HepG2 (cell line): ENCODE measurements around the gene PPP1R12C. TPM values are rescaled to one million over a fixed set of nuclear protein-coding genes. Genes with fewer than 3 reads are reported as not detected.

Experiments used
- CBFB ChIP-seq: sonication (generic); formaldehyde crosslinking; IDR thresholded peaks from 2 replicates; pipeline ENCODE4 v1.4.0; 2020; ENCODE audit warnings: missing genetic modification reagents
- HNF1B ChIP-seq: sonication (generic); formaldehyde crosslinking; IDR thresholded peaks from 2 replicates; pipeline ENCODE4 v1.5.1; 2020; ENCODE audit warnings: mild to moderate bottlenecking, moderate library complexity, missing genetic modification reagents
- HNF4G ChIP-seq, 2 experiments: sonication (generic) in 1 of 2; formaldehyde crosslinking in 1 of 2; IDR thresholded peaks; 2 replicates each; pipeline versions ENCODE4 v1.4.0 to v1.6.1; 2011 to 2020; ENCODE audit warnings: borderline replicate concordance in 2 of 2, low read depth in 2 of 2, mild to moderate bottlenecking in 2 of 2, low read length in 1 of 2, missing genetic modification reagents in 1 of 2, moderate library complexity in 1 of 2
- JUNB ChIP-seq: sonication (generic); formaldehyde crosslinking; IDR thresholded peaks from 2 replicates; pipeline ENCODE4 v1.8.0; 2022; ENCODE audit warnings: missing genetic modification reagents, mild to moderate bottlenecking, borderline replicate concordance
- PATZ1 ChIP-seq: sonication (generic); formaldehyde crosslinking; IDR thresholded peaks from 2 replicates; pipeline ENCODE4 v1.4.0; 2020; ENCODE audit warnings: missing genetic modification reagents
- REL ChIP-seq: sonication (generic); formaldehyde crosslinking; conservative IDR thresholded peaks from 2 replicates; pipeline ENCODE4 v1.8.0; 2022; ENCODE audit warnings: mild to moderate bottlenecking, missing genetic modification reagents, moderate library complexity
- RFX1 ChIP-seq: fragments of 450-650 bp; IDR thresholded peaks from 2 replicates; pipeline ENCODE4 v1.6.1; 2017
- ZBTB44 ChIP-seq: sonication (generic); formaldehyde crosslinking; IDR thresholded peaks from 2 replicates; pipeline ENCODE4 v1.4.0; 2020; ENCODE audit warnings: missing genetic modification reagents
- ZNF12 ChIP-seq: sonication (generic); formaldehyde crosslinking; IDR thresholded peaks from 2 replicates; pipeline ENCODE4 v1.5.0; 2020; ENCODE audit warnings: missing genetic modification reagents
- ZNF225 ChIP-seq: sonication (generic); formaldehyde crosslinking; IDR thresholded peaks from 2 replicates; pipeline ENCODE4 v1.4.0; 2020; ENCODE audit warnings: mild to moderate bottlenecking, missing genetic modification reagents
- ZNF280B ChIP-seq: sonication (generic); formaldehyde crosslinking; IDR thresholded peaks from 2 replicates; pipeline ENCODE4 v1.5.0; 2020; ENCODE audit warnings: missing genetic modification reagents, mild to moderate bottlenecking, borderline replicate concordance
- ZNF281 ChIP-seq: sonication (generic); formaldehyde crosslinking; IDR thresholded peaks from 2 replicates; pipeline ENCODE4 v1.4.0; 2020; ENCODE audit warnings: missing genetic modification reagents, borderline replicate concordance
- ZNF446 ChIP-seq: sonication (generic); formaldehyde crosslinking; IDR thresholded peaks from 2 replicates; pipeline ENCODE4 v1.5.0; 2020; ENCODE audit warnings: mild to moderate bottlenecking, missing genetic modification reagents
- ZNF574 ChIP-seq: sonication (generic); formaldehyde crosslinking; IDR thresholded peaks from 2 replicates; pipeline ENCODE4 v1.4.0; 2020; ENCODE audit warnings: missing genetic modification reagents
- polyA plus RNA-seq, 8 experiments: library from polyadenylated mRNA; depleted of rRNA in 3 of 8; stranded (reverse) in 7 of 8; unstranded in 1 of 8; fragments of >200 nt; fragmentation: Illumina TruSeq in 4 of 8; extraction: Trizol in 4 of 8; gene quantifications; 2 replicates each; pipeline versions ENCODE4 v1.2.1 to v1.2.3, GENCODE V29; 2011 to 2016; ENCODE audit warnings: low read depth in 4 of 8, missing spikeins in 1 of 8, mixed read lengths in 1 of 8; ENCODE audit not compliant: insufficient read depth in 1 of 8
- total RNA-seq, 5 experiments: library from RNA; depleted of rRNA; stranded (reverse); fragments of >200 nt; fragmentation: Illumina TruSeq; extraction: Trizol; gene quantifications; 2 replicates each; pipeline ENCODE4 v1.2.3, GENCODE V29; 2016; ENCODE audit warnings: low read depth in 1 of 5

PPP1R12C gene
- total and polyA plus RNA-seq, 2 of the 13 experiments (the other 11 are each of a cell fraction or from before 2014, with no cell fraction given): 29.7 to 30.3 TPM

- TF ChIP-seq ZNF281 (CRISPR knock-in tag): no peak
- peak; percentile 80 for TF ChIP-seq PATZ1 (CRISPR knock-in tag)
- TF ChIP-seq HNF4G (IDR thresholded peaks at IDR 0.05; ENCODE audit: borderline replicate concordance, low read depth, low read length): no peak
- no peak for TF ChIP-seq HNF4G (CRISPR knock-in tag; IDR thresholded peaks at IDR 0.05; ENCODE audit: borderline replicate concordance, low read depth)
- no peak for TF ChIP-seq REL (CRISPR knock-in tag)
- TF ChIP-seq ZNF12 (CRISPR knock-in tag): no peak
- TF ChIP-seq ZNF574 (CRISPR knock-in tag): peak; percentile 46; the same call in 1 of the 2 replicates
- TF ChIP-seq ZNF225: no peak
- no peak for TF ChIP-seq ZBTB44
- TF ChIP-seq CBFB (CRISPR knock-in tag): no peak
- no peak for TF ChIP-seq ZNF446 (CRISPR knock-in tag)
- 0 out of 2 replicates have a peak, but pooled peaks have one; percentile 25 for TF ChIP-seq ZNF280B (CRISPR knock-in tag)
- TF ChIP-seq RFX1: no peak
- TF ChIP-seq JUNB (CRISPR knock-in tag): no peak
- peak; percentile 64; the same call in 1 of the 2 replicates for TF ChIP-seq HNF1B (CRISPR knock-in tag)
Measured at GRCh38 chr19:55160128-55160985, 42.9 kb upstream of the PPP1R12C start (continued).
